Kidney (tissue), 14 donors: ENCODE measurements around the gene GLIS1. TPM values are rescaled to one million over a fixed set of nuclear protein-coding genes. Genes with fewer than 3 reads are reported as not detected.

Experiments used
- DNase-seq, 5 donors: peaks; one replicate each; pipeline ENCODE4 v3.0.0-alpha.2; 2013 to 2020
- FAIRE-seq: peaks from 2 replicates; lab custom pipeline; 2012; peaks lifted over from hg19 to GRCh38; lab: Jason Lieb, UNC
- H3K27ac ChIP-seq, 2 donors: one replicate each; pipeline ENCODE4 v1.7.0; 2013; ENCODE audit warnings: low read depth in 2 of 2, low read length in 2 of 2, inconsistent platforms in 1 of 2
- H3K27me3 ChIP-seq: one replicate; pipeline ENCODE4 v1.7.1; 2013; ENCODE audit warnings: low read length, inconsistent platforms; ENCODE audit not compliant: control insufficient read depth, insufficient read depth
- H3K36me3 ChIP-seq, 3 donors: one replicate each; pipeline versions ENCODE4 v1.7.0 to v1.7.1; 2013; ENCODE audit warnings: low read length in 3 of 3, control low read depth in 1 of 3, inconsistent platforms in 1 of 3; ENCODE audit not compliant: insufficient read depth in 3 of 3, control insufficient read depth in 2 of 3
- H3K4me1 ChIP-seq, 3 donors: one replicate each; pipeline versions ENCODE4 v1.7.0 to v1.7.1; 2013; ENCODE audit warnings: low read length in 3 of 3, inconsistent platforms in 1 of 3, low read depth in 1 of 3; ENCODE audit not compliant: control insufficient read depth in 2 of 3, insufficient read depth in 2 of 3
- H3K4me3 ChIP-seq, 3 donors: one replicate each; pipeline versions ENCODE4 v1.7.0 to v1.8.1; 2013; ENCODE audit warnings: low read length in 3 of 3, control low read depth in 1 of 3, inconsistent platforms in 1 of 3
- H3K9ac ChIP-seq, 3 donors: one replicate each; pipeline versions ENCODE4 v1.7.0 to v1.7.1; 2013; ENCODE audit warnings: low read length in 3 of 3, control low read depth in 1 of 3, inconsistent platforms in 1 of 3
- H3K9me3 ChIP-seq, 3 donors: one replicate each; pipeline versions ENCODE4 v1.7.0 to v1.7.1; 2013; ENCODE audit warnings: low read length in 3 of 3, control low read depth in 1 of 3, inconsistent platforms in 1 of 3; ENCODE audit not compliant: control insufficient read depth in 2 of 3, insufficient read depth in 1 of 3
- CTCF ChIP-seq: IDR thresholded peaks from 3 replicates; pipeline ENCODE4 v1.5.1; 2012; ENCODE audit warnings: mild to moderate bottlenecking, moderate library complexity, borderline replicate concordance; ENCODE audit not compliant: insufficient read depth; ENCODE audit errors: extremely low read depth
- intact Hi-C: fragments of 100-400 bp; cut with DNase I; formaldehyde crosslinking; loops from one replicate; pipeline ENCODE4 v1.11.1; 2022
- polyA plus RNA-seq: library from polyadenylated mRNA; stranded (reverse); fragments of 350-450 nt; fragmentation: Illumina TruSeq; extraction: RNeasy Lipid Tissue Mini Kit (QIAGEN cat#74804); gene quantifications from one replicate; pipeline ENCODE4 v1.2.3, GENCODE V29; 2014; ENCODE audit warnings: low read depth, low replicate concordance; ENCODE audit not compliant: insufficient read depth
- total RNA-seq: library from RNA; stranded (reverse); fragmentation: NEBNext Ultra II Directional; extraction: Animal tissue kit (Norgen Biotek cat#: 25700); gene quantifications from one replicate; pipeline ENCODE4 v1.2.1, GENCODE V29; 2021
- donor health status: control.
- donor health status: control.
- donor health status: control.
- donor health status: control.
- donor health status: control.
- donor health status: DM: yes; HTN: yes; CAD: no.
- donor health status: Normal renal cell carcinoma (clear cell type).

Gene GLIS1
- total and polyA plus RNA-seq, 2 donors from 2014 or later: 3.3 to 3.7 TPM

GRCh38 chr1:53460211-53460634, 278.7 kb downstream of the GLIS1 start:
- Histone ChIP-seq H3K27ac (no peak overlapping the region), H3K9me3 (no peaks in the 10 kb centered on the region), H3K4me1 (no peaks in the 10 kb centered on the region), H3K36me3 (no peaks in the 10 kb centered on the region), H3K27me3 (no peaks in the 10 kb centered on the region), H3K9ac (no peak overlapping the region), H3K4me3 (no peak overlapping the region)
- DNase-seq (peak in 1 of 5 donors; percentile 36), FAIRE-seq (no peak)
- TF ChIP-seq CTCF: no peak
- intact Hi-C loops: no loop called here

- H3K27ac ChIP-seq: no peak within 1 kb of the TSS
- no peaks in the 10 kb centered on the region for H3K9me3 ChIP-seq
- H3K4me3 ChIP-seq: no peak within 1 kb of the TSS
- no peaks in the 10 kb centered on the region for H3K4me1 ChIP-seq
- no peak for DNase-seq
- no peaks in the 10 kb centered on the region for H3K27me3 ChIP-seq
- H3K36me3 ChIP-seq: no peaks in the 10 kb centered on the region
- TF ChIP-seq CTCF: no peak
- no peak for FAIRE-seq
- intact Hi-C loops: no loop called here
- no peak within 1 kb of the TSS for H3K9ac ChIP-seq
Observed at GRCh38 chr1:53459321-53460175, 279.4 kb downstream of the GLIS1 start, which contains the start of gene DMRTB1. TSS of gene DMRTB1 (plus strand) at chr1:53459399. CDS start at chr1:53459454, 55 bp downstream.

GRCh38 chr1:53458634-53459033, 280.3 kb downstream of the GLIS1 start:
- H3K27me3 ChIP-seq: no peaks in the 10 kb centered on the region
- no peak for TF ChIP-seq CTCF
- H3K9ac ChIP-seq: no peak overlapping the region
- H3K9me3 ChIP-seq: no peaks in the 10 kb centered on the region
- FAIRE-seq (no peak), DNase-seq (no peak)
- intact Hi-C loops: no loop called here
- H3K27ac ChIP-seq: no peak overlapping the region
- H3K4me3 ChIP-seq: no peak overlapping the region
- no peaks in the 10 kb centered on the region for H3K4me1 ChIP-seq
- H3K36me3 ChIP-seq: no peaks in the 10 kb centered on the region

Other genes starting within 250 kb of the GLIS1 start
- gene NDC1, start 99.1 kb upstream of the GLIS1 start, total RNA-seq: 8.5 TPM
- 5.6 TPM for gene NDC1, start 99.1 kb upstream of the GLIS1 start, polyA plus RNA-seq
- gene YIPF1, start 150.6 kb upstream of the GLIS1 start, total RNA-seq: 33.3 TPM
- 49.4 TPM for gene YIPF1, start 150.6 kb upstream of the GLIS1 start, polyA plus RNA-seq
- 2.9 TPM for gene DIO1, start 155.0 kb upstream of the GLIS1 start, total RNA-seq
- 40.6 TPM for gene DIO1, start 155.0 kb upstream of the GLIS1 start, polyA plus RNA-seq
- gene IFT25, start 206.5 kb upstream of the GLIS1 start, total RNA-seq: 29.9 TPM
- gene IFT25, start 206.5 kb upstream of the GLIS1 start, polyA plus RNA-seq: 36.7 TPM
- gene LRRC42, start 207.2 kb upstream of the GLIS1 start, total RNA-seq: 23.8 TPM
- gene LRRC42, start 207.2 kb upstream of the GLIS1 start, polyA plus RNA-seq: 25.6 TPM